Pulmonary artery endothelial cell (primary cell): ENCODE results near the gene FYN. TPM values are rescaled to one million over a fixed set of nuclear protein-coding genes. Genes with fewer than 3 reads are reported as not detected.
A peak's percentile ranks its signal among the peaks of the same experiment; 100 is the strongest.

ENCODE experiments used
- DNase-seq: peaks from one replicate; pipeline ENCODE4 v3.0.0-alpha.2; 2011; ENCODE audit warnings: low read depth, low spot score
- total RNA-seq: library from RNA; depleted of rRNA; stranded (reverse); fragments of >200 nt; gene quantifications from 2 replicates; pipeline ENCODE4 v1.2.3, GENCODE V29; 2014

Gene FYN
- total RNA-seq, 1 donor from 2014 or later: 140 TPM

DNA sequence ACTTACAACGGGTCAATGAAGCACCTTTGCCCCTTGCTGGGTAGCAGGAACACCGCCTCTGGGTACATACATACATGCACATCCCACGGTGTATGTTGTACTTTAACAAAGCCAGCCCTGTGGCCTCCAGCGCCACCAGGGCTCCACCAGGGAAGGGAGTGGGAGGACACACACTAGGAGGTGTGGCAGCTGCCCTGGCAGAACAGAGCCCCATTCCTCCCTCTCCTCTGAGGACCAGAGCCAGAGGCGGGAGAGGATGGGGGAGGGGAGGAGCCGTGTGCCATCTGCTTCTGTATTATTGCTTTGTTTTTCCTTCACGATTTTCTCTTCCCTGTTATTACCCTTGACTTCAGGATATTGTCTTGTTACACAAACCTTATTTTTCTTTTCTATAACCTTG lies 161.8 kb downstream of the FYN start:
- DNase-seq: no peak

DNA sequence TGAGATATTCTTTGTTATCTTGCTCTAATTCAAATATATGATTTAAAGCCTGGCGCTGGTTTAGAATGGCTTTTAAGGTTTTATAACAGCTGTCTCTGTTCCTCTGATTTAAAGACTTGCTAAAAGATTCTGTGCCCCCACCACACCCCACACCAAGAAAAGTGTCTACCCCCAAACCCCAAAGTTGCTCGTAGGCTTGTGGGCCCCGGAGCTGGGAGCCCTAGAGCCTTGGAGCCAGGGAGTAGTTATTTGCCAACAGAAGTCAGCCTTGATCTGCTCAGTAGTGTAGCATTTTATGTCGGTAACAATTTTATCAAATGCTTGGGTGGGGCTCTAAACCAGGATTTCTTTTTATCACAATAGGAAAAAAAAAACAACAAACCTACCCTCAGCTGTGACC lies 162.3 kb downstream of the FYN start:
- DNase-seq: no peak

DNA sequence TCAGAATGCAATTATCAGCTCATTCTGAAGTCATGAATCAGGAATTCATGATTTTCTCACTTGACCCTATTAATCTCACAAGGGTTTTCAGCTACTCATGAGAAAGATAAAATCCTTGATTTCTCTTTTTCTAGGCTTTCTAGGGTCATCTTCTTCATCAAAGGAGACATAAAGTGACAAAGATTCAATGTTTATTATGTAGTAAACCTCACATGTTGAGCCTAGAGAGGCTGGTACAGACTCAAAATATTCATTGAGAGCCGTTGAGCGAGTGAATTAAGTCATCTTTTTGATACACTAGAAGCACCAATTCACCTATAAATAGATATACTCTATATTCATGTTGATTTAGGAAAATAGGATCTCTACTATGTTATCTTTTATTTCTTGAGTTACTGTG lies 162.8 kb downstream of the FYN start:
- no peak for DNase-seq

GRCh38 chr6:111709615-111710398 lies 163.4 kb downstream of the FYN start:
- DNase-seq: peak; percentile 36

DNA sequence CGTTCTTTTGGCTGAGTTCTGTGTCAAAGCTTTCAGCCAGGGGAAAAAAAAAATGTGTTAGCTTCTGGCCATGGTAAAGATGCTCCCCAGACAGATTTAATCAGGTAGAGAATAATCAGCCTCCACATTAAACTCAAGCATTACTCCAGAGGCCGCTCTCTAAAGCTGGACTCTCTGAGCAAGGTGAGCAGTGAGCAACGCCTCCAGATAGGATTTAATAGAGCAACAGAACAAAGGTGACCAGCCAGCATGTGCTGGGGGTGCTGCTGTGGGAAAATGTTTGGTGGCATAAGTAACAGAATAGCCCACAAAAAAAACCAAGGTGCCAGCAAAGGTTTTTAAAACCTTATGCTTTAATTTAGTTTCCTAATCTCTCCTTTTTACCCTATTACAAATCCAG lies 164.1 kb downstream of the FYN start:
- DNase-seq: no peak

DNA sequence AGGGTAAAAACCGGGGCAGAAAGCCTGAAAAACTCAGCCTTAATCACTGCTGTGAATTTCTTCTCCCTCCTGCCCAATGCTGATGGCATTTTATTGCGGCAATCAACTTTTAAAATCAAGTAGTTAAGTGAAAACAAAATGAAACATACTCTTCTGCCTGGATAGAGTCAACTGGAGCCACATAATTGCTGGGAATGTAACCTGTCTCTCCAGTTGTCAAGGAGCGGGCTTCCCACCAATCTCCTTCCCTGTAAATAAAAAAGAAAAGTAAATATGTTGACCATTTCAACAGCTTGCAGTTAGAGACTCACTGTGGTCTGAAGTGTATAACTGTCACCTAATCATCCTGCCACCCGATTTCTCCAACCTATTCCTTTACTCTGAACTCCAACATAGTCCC lies 165.5 kb downstream of the FYN start:
- DNase-seq: no peak

DNA sequence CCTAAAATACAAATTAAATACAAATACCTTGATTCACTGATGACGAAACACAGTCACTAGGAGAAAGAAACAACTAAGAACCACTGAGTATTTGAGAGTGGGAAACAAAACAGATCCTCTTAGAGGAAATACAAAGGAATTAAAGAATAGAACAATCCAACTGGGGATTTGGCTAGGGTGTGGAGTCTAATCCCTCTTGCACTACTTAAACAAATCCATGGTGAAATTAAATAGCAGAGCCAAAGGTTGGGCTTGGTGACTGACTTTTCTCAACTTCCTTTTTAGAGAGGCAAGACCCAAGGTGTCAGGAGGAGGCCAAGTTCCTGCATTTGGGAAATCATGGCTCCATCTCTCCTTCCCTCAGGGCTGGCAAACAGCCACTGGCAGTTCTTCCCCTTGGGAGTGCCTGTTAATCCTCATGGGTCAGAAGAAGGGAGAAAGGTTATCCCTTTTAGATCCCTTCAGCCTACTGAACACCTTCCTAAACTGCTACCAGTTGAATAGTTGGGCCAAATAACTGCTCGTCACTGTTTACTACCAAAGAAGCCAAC lies 166.3 kb downstream of the FYN start:
- DNase-seq: no peak

DNA sequence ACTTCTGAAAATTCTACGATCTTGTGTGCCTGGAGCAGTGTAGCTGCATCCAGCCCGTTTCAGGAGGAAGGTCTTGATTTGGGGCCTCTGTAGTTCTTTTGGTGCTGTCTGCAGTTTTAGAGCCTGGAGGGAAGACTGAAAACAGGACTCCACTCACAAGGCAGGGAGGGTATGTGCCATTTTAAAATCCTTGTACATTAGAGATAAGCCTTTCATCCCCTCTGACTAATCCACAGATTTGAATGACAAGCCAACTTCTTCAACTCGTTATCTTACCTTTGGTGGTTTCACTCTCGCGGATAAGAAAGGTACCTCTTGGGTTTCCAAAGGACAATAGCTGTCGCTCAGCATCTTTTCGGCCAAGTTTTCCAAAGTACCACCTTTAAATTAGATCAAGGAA lies 169.5 kb downstream of the FYN start:
- no peak for DNase-seq

- no peak for DNase-seq
Measured at GRCh38 chr6:111702268-111702667, 171.0 kb downstream of the FYN start.

DNA sequence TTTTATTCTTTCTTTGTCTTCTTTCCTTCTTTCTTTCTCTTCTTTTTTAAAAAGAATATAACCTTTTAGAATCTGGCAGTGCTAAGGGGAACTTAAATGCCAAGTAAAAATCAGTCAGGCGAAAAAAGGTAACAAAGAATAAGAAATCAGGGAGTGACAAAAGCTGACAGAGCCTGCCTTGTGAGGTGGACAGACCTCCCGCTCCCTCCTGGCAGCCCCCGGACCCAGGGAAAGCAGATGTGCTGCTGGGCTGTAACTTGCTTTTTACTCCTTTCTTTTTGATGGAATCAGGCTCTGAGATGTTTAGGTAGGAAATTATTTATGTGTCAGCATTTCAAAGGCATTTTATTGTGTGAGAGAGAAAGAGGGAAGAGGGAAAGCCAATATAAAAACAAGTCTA lies 172.1 kb downstream of the FYN start:
- no peak for DNase-seq

- DNase-seq: no peak
Measured at GRCh38 chr6:111700135-111700690, 173.0 kb downstream of the FYN start.

DNA sequence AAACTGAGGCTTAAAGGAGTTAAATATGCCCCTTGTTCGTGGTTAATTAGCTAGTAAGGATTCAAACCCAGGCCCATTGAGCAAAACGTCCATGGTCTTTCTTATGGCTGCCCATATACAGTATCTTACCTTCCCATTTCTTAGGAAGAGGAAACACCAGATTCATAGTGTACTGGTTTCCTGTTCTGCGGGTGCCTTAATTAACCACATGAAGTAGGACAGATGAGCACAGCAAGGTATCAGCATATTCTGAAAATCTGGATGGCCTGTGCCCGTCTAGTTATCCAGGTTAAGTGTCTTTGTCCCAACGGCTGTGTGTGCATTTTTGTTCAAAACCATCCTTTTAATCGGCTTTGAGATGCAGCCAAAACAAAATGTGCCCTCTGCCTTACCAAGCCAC lies 174.1 kb downstream of the FYN start:
- no peak for DNase-seq

GRCh38 chr6:111696814-111697213 lies 176.4 kb downstream of the FYN start:
- no peak for DNase-seq

- no peak for DNase-seq
Measured at GRCh38 chr6:111692327-111693164, 180.7 kb downstream of the FYN start.

- DNase-seq: no peak
Measured at GRCh38 chr6:111691345-111692225, 181.7 kb downstream of the FYN start.

GRCh38 chr6:111689946-111690345 lies 183.3 kb downstream of the FYN start:
- DNase-seq: no peak

DNA sequence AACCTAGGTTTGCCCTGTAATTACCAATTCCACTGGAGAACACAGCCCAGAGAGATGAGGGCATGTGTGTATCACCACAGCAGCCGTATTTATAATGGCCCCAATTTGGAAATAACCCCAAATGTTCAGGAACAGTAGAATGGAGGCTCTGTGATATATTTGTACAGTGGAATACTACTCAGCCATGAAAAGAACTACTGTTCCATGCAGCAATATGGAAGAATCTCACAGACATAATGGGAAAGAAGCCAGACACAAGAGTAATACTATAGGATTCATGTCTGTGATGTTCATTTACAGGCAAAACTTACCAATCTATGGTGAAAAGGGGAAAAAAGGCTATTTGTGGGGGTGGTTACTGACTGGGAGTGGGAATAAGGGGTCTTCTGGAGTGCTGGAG lies 183.8 kb downstream of the FYN start:
- no peak for DNase-seq

- no peak for DNase-seq
Measured at GRCh38 chr6:111688331-111688730, 184.9 kb downstream of the FYN start.

GRCh38 chr6:111687652-111688051 lies 185.6 kb downstream of the FYN start:
- no peak for DNase-seq

GRCh38 chr6:111686932-111687266 lies 186.4 kb downstream of the FYN start:
- no peak for DNase-seq

GRCh38 chr6:111686249-111686931 lies 186.9 kb downstream of the FYN start:
- DNase-seq: no peak
